HG03139 (cell line): ENCODE measurements around the gene IRS2.

Source experiments
- ATAC-seq: cut with Tn5 transposase; IDR thresholded peaks from one replicate; pipeline ENCODE4 v1.9.1; 2021; ENCODE audit not compliant: unreplicated experiment

Gene IRS2

DNA sequence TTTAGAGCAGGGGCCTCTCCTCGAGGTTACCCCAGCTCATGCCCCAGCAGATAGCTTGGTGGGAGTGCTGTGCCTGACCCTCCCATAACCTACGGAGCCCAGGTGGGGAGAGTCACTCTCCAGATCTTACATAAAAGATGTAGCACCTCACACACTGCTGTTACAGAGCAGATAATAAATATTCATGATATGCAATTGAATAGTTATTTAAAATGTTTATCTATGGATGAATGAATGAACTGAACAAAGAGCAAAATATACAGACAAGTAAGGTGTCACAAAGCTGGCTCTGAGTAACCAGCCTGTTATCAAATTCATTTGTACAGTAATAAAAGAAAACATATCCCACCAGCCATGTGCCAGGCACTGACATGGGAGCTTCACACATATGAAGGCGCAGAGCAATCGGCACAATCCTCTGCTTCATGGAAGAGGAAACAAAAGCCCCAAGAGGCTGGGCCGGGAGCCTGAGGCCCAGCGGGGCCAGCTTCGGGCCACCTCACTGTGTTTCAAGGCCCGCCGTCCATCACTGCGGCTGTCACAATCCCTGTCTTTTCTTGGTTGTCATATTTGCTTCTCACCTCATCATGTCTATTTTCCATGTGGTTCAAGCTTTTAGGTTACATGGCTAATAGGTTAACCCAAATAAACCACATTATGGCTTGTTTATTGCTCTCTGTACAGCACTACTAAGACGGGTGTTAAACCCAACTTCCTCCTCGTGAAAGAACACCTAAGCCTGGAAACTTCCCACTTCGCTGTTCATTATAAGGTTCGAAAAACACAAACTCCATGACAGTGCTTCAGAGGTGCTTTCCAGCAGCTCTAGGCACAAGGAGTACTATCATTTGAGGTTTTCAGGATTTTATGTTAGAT is 78.4 kb downstream of the IRS2 start:
- ATAC-seq = no peak

DNA sequence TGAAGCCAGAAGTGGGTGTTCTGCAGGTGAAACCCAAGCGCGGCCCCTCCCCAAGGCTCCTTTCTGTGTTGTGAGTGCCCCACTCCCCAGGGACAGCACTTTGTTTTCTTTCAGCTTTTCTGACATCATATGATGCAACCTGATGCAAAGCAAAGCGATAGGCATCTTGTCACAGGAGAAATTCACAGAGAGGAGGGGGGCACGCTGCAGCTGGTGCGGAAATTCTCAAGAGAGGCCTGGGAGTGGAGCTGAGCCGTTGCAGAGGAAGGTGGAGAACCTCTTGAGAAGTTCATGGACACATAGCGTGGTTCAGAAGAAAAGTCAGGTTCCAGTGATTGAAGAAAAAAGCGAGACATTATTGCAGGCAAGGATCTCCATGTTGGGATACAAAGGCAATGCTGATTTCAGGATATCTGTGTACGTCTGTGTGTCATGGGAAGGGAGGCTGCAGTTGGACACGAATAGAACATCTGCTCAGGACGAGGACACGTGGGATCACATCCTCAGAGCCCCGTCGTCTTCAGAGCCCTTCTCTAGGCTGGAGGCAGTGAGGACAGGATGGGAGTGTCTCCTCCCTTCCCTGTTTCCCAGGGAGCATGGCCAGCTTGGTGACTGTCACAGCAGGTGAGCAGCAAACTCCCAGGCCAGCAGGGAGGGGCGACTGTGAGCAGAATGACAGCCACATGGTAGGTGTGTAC is 79.2 kb downstream of the IRS2 start:
- no peak for ATAC-seq

DNA sequence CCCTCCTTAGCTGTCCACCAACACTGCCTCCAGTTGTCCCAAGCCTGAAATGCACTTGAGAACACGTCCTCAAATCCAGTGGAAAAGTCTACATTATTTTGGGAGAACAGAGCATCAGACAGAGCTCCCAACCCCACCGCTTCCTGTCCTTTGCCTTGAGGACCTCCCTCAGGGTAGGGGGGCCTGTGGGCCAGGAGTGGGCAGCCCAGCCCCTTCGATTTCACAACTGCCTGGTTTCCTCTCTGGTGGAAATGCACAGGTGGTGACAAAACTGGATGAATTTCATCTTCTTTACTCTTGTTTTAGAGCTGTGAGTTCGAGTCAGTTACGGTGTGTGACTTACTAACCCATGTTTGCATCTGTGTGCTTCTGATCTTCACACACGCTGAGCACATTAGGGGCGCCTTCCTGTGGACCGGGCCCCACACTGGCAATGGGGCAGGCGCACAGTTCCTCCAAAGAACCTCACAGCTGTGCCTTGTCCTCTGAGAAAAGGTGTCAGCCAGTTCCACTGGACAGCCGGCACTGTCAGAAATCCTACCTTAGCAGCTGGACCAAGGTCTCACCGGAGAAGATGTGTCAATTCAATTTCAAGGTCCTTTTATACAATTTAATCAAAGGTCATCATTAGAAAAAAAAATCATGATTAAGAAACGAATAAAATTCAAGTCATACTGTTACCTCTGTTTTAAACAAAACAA is 80.2 kb downstream of the IRS2 start:
- no peak for ATAC-seq

DNA sequence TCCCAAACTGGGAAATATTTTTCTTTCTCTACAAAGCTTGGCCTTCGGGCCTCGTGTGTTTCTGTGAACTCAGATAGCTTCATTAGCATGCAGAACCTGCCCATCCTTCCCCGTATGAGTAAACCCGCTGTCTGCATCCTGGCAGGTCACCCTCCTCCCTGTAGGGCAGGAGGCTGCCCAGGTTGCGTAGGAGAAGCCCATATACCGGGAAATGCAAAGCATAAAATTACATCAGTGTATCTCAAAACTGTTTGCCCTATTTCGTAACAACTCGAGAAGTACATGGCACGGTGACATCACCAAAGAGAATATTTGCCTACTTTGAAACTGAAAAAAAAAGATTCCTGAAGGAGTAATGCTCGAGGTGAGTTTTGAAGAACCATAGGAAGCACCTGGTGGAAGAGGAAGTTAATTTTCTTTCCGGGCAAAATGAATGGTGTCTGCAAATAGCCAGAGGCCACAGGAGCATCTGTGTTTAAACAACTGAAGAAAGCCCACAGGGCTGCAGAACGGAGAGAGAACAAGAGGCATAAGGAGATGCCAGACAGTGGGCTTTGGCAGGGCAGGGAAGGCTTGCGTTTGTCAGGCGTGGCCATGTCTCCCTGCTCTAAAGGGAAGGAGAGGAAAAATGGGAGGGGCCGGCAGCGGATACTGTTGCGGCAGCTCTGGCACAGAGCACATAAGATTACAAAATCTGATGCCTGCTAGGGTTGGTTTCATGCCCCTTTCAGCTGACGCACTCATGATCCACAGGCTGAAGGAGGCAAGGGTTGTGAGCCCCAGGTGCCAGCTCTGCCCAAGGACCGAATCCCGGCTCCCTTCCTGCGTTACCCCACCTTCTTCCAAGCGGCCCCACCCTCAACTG is 81.4 kb downstream of the IRS2 start:
- no peak for ATAC-seq

DNA sequence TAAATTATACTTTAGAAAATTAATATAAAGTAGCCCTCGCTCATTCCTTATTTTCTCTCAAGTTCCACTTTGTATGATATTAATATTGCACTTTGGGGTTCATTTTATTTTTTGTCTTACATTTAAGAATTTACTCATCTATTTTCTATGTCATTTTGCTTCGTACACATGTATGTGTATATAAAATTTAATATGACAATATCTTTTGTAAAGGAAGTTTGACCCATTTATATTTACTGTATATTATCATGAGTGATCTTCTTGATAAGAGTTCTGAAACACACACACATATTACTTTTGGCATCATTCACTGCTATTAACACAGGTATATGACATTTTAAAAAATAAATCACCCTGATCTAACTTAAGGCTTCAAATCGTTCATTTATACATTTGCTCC is 83.1 kb downstream of the IRS2 start:
- ATAC-seq = no peak
